SK-N-SH (cell line): ENCODE results near the gene CHSY1. TPM values are rescaled to one million over a fixed set of nuclear protein-coding genes. Genes with fewer than 3 reads are reported as not detected.

Experiments used
- polyA plus RNA-seq, 3 experiments: library from polyadenylated mRNA; depleted of rRNA; stranded (reverse); fragments of >200 nt; gene quantifications; 2 replicates each; pipeline ENCODE4 v1.2.3, GENCODE V29; 2012

CHSY1 gene
- polyA plus RNA-seq, 1 of the 3 experiments (the other 2 are of a cell fraction): 15.7 TPM

Other genes with a start within 250 kb of the CHSY1 start
- gene SELENOS, start 25.4 kb upstream of the CHSY1 start, polyA plus RNA-seq (2012; rRNA removed): 101 and 124 TPM in 2 replicates
- 59.9 and 62.3 TPM in 2 replicates for gene SNRPA1, start 43.2 kb upstream of the CHSY1 start, polyA plus RNA-seq (2012; rRNA removed)
- 0.03 and 0.10 TPM in 2 replicates for gene PCSK6, start 237.7 kb upstream of the CHSY1 start, polyA plus RNA-seq (2012; rRNA removed)